ENCODE data around the gene SMYD3. TPM values are rescaled to one million over a fixed set of nuclear protein-coding genes. Genes with fewer than 3 reads are reported as not detected.

Gene SMYD3
- total and polyA plus RNA-seq, 10 of the 15 experiments (the other 5 are each of a cell fraction or from before 2014, with no cell fraction given), result 18.3 to 54.0 (median 24.8) TPM

GRCh38 chr1:245762396-245762910 is 744.6 kb downstream of the SMYD3 start:
- in situ Hi-C loops (cut with MboI), result no loop called here
- Histone ChIP-seq H3K79me2 (ENCODE audit: control insufficient read depth, insufficient read depth, low read length) (no peaks in the 10 kb centered on the region), H3K9me3 (replicated peaks; ENCODE audit: control insufficient read depth, insufficient read depth, low read length) (no peaks in the 10 kb centered on the region), H3K9ac (ENCODE audit: control insufficient read depth, insufficient read depth, low read length) (no peak overlapping the region), H3K4me2 (ENCODE audit: control insufficient read depth, insufficient read depth) (no peak overlapping the region), H3K27ac (ENCODE audit: control insufficient read depth, insufficient read depth) (no peak overlapping the region), H3K36me3 (ENCODE audit: control insufficient read depth in 2 of 2, insufficient read depth in 2 of 2, low read length in 1 of 2) (no peaks in the 10 kb centered on the region; a peak in 1 of 4 replicates), H3K4me1 (ENCODE audit: control insufficient read depth, insufficient read depth, low read length) (no peaks in the 10 kb centered on the region), H4K20me1 (ENCODE audit: control insufficient read depth, insufficient read depth) (no peaks in the 10 kb centered on the region), H2AFZ (ENCODE audit: control insufficient read depth, low read depth, low read length) (no peak overlapping the region), H3K27me3 (replicated peaks in 1 of 2; ENCODE audit: control insufficient read depth in 2 of 2, insufficient read depth in 2 of 2, low read length in 1 of 2) (no peaks in the 10 kb centered on the region), H3K4me3 (no peak overlapping the region)
- no peak for TF ChIP-seq YBX1 (IDR thresholded peaks at IDR 0.05)
- TF ChIP-seq WRNIP1 (IDR thresholded peaks at IDR 0.05; ENCODE audit: borderline replicate concordance, low read depth, low read length), result no peak
- no peak for TF ChIP-seq NR2C2 (IDR thresholded peaks at IDR 0.05; ENCODE audit: borderline replicate concordance, control insufficient read depth, insufficient read length, low read depth)
- TF ChIP-seq FOXK2 (IDR thresholded peaks at IDR 0.05), result no peak
- TF ChIP-seq RB1 (IDR thresholded peaks at IDR 0.05; ENCODE audit: borderline replicate concordance), result no peak
- TF ChIP-seq RFX5 (IDR thresholded peaks at IDR 0.05; ENCODE audit: low read depth, low read length), result no peak
- TF ChIP-seq HSF1 (IDR thresholded peaks at IDR 0.05; ENCODE audit: low read depth, low read length), result no peak
- no peak for TF ChIP-seq BMI1 (IDR thresholded peaks at IDR 0.05; ENCODE audit: borderline replicate concordance)
- TF ChIP-seq ZBTB4 (CRISPR knock-in tag; IDR thresholded peaks at IDR 0.05), result no peak
- TF ChIP-seq ZNF622 (IDR thresholded peaks at IDR 0.05), result no peak
- no peak for TF ChIP-seq ZZZ3 (IDR thresholded peaks at IDR 0.05; ENCODE audit: control insufficient read depth, insufficient read length, low read depth)
- no peak for TF ChIP-seq GABPA (IDR thresholded peaks at IDR 0.05; ENCODE audit: low read depth)
- ATAC-seq (no peak), DNase-seq (ENCODE audit: low read depth, low spot score) (no peak), FAIRE-seq (no peak)
- ChIA-PET POLR2A (interaction anchor here (0.6 kb wide), 2 partner anchors 9 to 1118 kb away, joined by 3 to 4 read pairs; no protein-coding TSS in a partner anchor), RAD21 (ENCODE audit: unreplicated experiment) (no interaction called here), SMC1A (ENCODE audit: uncharacterized antibody, unreplicated experiment) (no interaction called here), CTCF (no interaction called here)
- intact Hi-C loops (cut with micrococcal nuclease; ENCODE audit: unreplicated experiment), result no loop called here
- 91% methylated on average over 19 of the region's 19 CpGs for WGBS (ENCODE audit: insufficient coverage, insufficient replicate concordance, low lambda C conversion rate, missing lambda C conversion rate)
- BruUV-seq (replicated peaks), result no TSS peak
